Measurements from ENCODE around the gene PHACTR3. TPM values are rescaled to one million over a fixed set of nuclear protein-coding genes. Genes with fewer than 3 reads are reported as not detected.

PHACTR3 gene
- polyA plus RNA-seq, 1 donor, result 8.3 TPM

- H3K27me3 ChIP-seq (ENCODE audit: control insufficient read depth, insufficient read depth, low read length), result peaks cover 57% of the 10 kb centered on the region
- H3K27ac ChIP-seq (ENCODE audit: low read length), result no peak overlapping the region
- WGBS (ENCODE audit: insufficient coverage, low lambda C conversion rate), result no CpG with 5 or more reads among the region's 3 CpGs
- H3K4me1 ChIP-seq (ENCODE audit: control insufficient read depth, insufficient read depth, low read length), result no peaks in the 10 kb centered on the region
- no peaks in the 10 kb centered on the region for H3K9me3 ChIP-seq (ENCODE audit: control insufficient read depth, low read depth, low read length)
- DNase-seq, result no peak
- H3K4me3 ChIP-seq (ENCODE audit: low read length), result no peak overlapping the region
- H3K36me3 ChIP-seq (ENCODE audit: control insufficient read depth, insufficient read depth, low read length), result no peaks in the 10 kb centered on the region
Measured at GRCh38 chr20:59574308-59574707, 30.0 kb upstream of the PHACTR3 start.

- H3K4me3 ChIP-seq (ENCODE audit: low read length), result no peak overlapping the region
- no CpG with 5 or more reads among the region's 5 CpGs for WGBS (ENCODE audit: insufficient coverage, low lambda C conversion rate)
- peaks cover 65% of the 10 kb centered on the region for H3K27me3 ChIP-seq (ENCODE audit: control insufficient read depth, insufficient read depth, low read length)
- no peaks in the 10 kb centered on the region for H3K4me1 ChIP-seq (ENCODE audit: control insufficient read depth, insufficient read depth, low read length)
- no peak for DNase-seq
- no peaks in the 10 kb centered on the region for H3K36me3 ChIP-seq (ENCODE audit: control insufficient read depth, insufficient read depth, low read length)
- no peak overlapping the region for H3K27ac ChIP-seq (ENCODE audit: low read length)
- no peaks in the 10 kb centered on the region for H3K9me3 ChIP-seq (ENCODE audit: control insufficient read depth, low read depth, low read length)
Measured at GRCh38 chr20:59575216-59575615, 29.1 kb upstream of the PHACTR3 start.

- Histone ChIP-seq H3K27ac (ENCODE audit: low read length) (no peak overlapping the region), H3K9me3 (ENCODE audit: control insufficient read depth, low read depth, low read length) (no peaks in the 10 kb centered on the region), H3K4me1 (ENCODE audit: control insufficient read depth, insufficient read depth, low read length) (no peaks in the 10 kb centered on the region), H3K36me3 (ENCODE audit: control insufficient read depth, insufficient read depth, low read length) (no peaks in the 10 kb centered on the region), H3K27me3 (ENCODE audit: control insufficient read depth, insufficient read depth, low read length) (peaks cover 66% of the 10 kb centered on the region), H3K4me3 (ENCODE audit: low read length) (no peak overlapping the region)
- no peak for DNase-seq
- WGBS (ENCODE audit: insufficient coverage, low lambda C conversion rate), result no CpG with 5 or more reads among the region's 1 CpG
Measured at GRCh38 chr20:59575653-59576052, 28.7 kb upstream of the PHACTR3 start.

GRCh38 chr20:59576216-59576953 lies 28.0 kb upstream of the PHACTR3 start:
- no CpG with 5 or more reads among the region's 18 CpGs for WGBS (ENCODE audit: insufficient coverage, low lambda C conversion rate)
- no peak overlapping the region for H3K4me3 ChIP-seq (ENCODE audit: low read length)
- no peaks in the 10 kb centered on the region for H3K4me1 ChIP-seq (ENCODE audit: control insufficient read depth, insufficient read depth, low read length)
- DNase-seq, result no peak
- no peaks in the 10 kb centered on the region for H3K36me3 ChIP-seq (ENCODE audit: control insufficient read depth, insufficient read depth, low read length)
- H3K9me3 ChIP-seq (ENCODE audit: control insufficient read depth, low read depth, low read length), result no peaks in the 10 kb centered on the region
- no peak overlapping the region for H3K27ac ChIP-seq (ENCODE audit: low read length)
- H3K27me3 ChIP-seq (ENCODE audit: control insufficient read depth, insufficient read depth, low read length), result peaks cover 69% of the 10 kb centered on the region

- H3K27me3 ChIP-seq (ENCODE audit: control insufficient read depth, insufficient read depth, low read length), result peaks cover 69% of the 10 kb centered on the region
Measured at GRCh38 chr20:59577037-59577808, 27.1 kb upstream of the PHACTR3 start.

GRCh38 chr20:59577809-59578435 lies 26.4 kb upstream of the PHACTR3 start:
- Histone ChIP-seq H3K36me3 (ENCODE audit: control insufficient read depth, insufficient read depth, low read length) (no peaks in the 10 kb centered on the region), H3K27me3 (ENCODE audit: control insufficient read depth, insufficient read depth, low read length) (peaks cover 69% of the 10 kb centered on the region), H3K4me1 (ENCODE audit: control insufficient read depth, insufficient read depth, low read length) (no peaks in the 10 kb centered on the region), H3K9me3 (ENCODE audit: control insufficient read depth, low read depth, low read length) (no peaks in the 10 kb centered on the region), H3K27ac (ENCODE audit: low read length) (no peak overlapping the region), H3K4me3 (ENCODE audit: low read length) (no peak overlapping the region)
- no CpG with 5 or more reads among the region's 18 CpGs for WGBS (ENCODE audit: insufficient coverage, low lambda C conversion rate)
- DNase-seq, result no peak

More at GRCh38 chr20:59577037-59577808, 27.1 kb upstream of the PHACTR3 start:
- Histone ChIP-seq H3K4me1 (ENCODE audit: control insufficient read depth, insufficient read depth, low read length) (no peaks in the 10 kb centered on the region), H3K36me3 (ENCODE audit: control insufficient read depth, insufficient read depth, low read length) (no peaks in the 10 kb centered on the region), H3K27ac (ENCODE audit: low read length) (no peak overlapping the region), H3K4me3 (ENCODE audit: low read length) (no peak overlapping the region), H3K9me3 (ENCODE audit: control insufficient read depth, low read depth, low read length) (no peaks in the 10 kb centered on the region)
- DNase-seq, result no peak
- no CpG with 5 or more reads among the region's 95 CpGs for WGBS (ENCODE audit: insufficient coverage, low lambda C conversion rate)

- H3K9me3 ChIP-seq (ENCODE audit: control insufficient read depth, low read depth, low read length), result no peaks in the 10 kb centered on the region
- DNase-seq, result no peak
- peaks cover 63% of the 10 kb centered on the region for H3K27me3 ChIP-seq (ENCODE audit: control insufficient read depth, insufficient read depth, low read length)
- no peaks in the 10 kb centered on the region for H3K36me3 ChIP-seq (ENCODE audit: control insufficient read depth, insufficient read depth, low read length)
- H3K27ac ChIP-seq (ENCODE audit: low read length), result no peak overlapping the region
- H3K4me1 ChIP-seq (ENCODE audit: control insufficient read depth, insufficient read depth, low read length), result no peaks in the 10 kb centered on the region
- whole genome bisulfite sequencing (ENCODE audit: insufficient coverage, low lambda C conversion rate), result no CpG with 5 or more reads among the region's 18 CpGs
- no peak overlapping the region for H3K4me3 ChIP-seq (ENCODE audit: low read length)
Measured at GRCh38 chr20:59578436-59579403, 25.6 kb upstream of the PHACTR3 start.

- H3K27ac ChIP-seq (ENCODE audit: low read length), result no peak overlapping the region
- no CpG with 5 or more reads among the region's 12 CpGs for WGBS (ENCODE audit: insufficient coverage, low lambda C conversion rate)
- H3K36me3 ChIP-seq (ENCODE audit: control insufficient read depth, insufficient read depth, low read length), result no peaks in the 10 kb centered on the region
- H3K4me1 ChIP-seq (ENCODE audit: control insufficient read depth, insufficient read depth, low read length), result no peaks in the 10 kb centered on the region
- no peaks in the 10 kb centered on the region for H3K9me3 ChIP-seq (ENCODE audit: control insufficient read depth, low read depth, low read length)
- no peak overlapping the region for H3K4me3 ChIP-seq (ENCODE audit: low read length)
- H3K27me3 ChIP-seq (ENCODE audit: control insufficient read depth, insufficient read depth, low read length), result peaks cover 56% of the 10 kb centered on the region
- no peak for DNase-seq
Measured at GRCh38 chr20:59579404-59580145, 24.8 kb upstream of the PHACTR3 start.

GRCh38 chr20:59580146-59580946 lies 24.0 kb upstream of the PHACTR3 start:
- no peaks in the 10 kb centered on the region for H3K36me3 ChIP-seq (ENCODE audit: control insufficient read depth, insufficient read depth, low read length)
- H3K9me3 ChIP-seq (ENCODE audit: control insufficient read depth, low read depth, low read length), result no peaks in the 10 kb centered on the region
- H3K27ac ChIP-seq (ENCODE audit: low read length), result no peak overlapping the region
- H3K4me3 ChIP-seq (ENCODE audit: low read length), result no peak overlapping the region
- H3K4me1 ChIP-seq (ENCODE audit: control insufficient read depth, insufficient read depth, low read length), result no peaks in the 10 kb centered on the region
- WGBS (ENCODE audit: insufficient coverage, low lambda C conversion rate), result 30% methylated on average over 2 of the region's 8 CpGs
- H3K27me3 ChIP-seq (ENCODE audit: control insufficient read depth, insufficient read depth, low read length), result peaks cover 51% of the 10 kb centered on the region
- no peak for DNase-seq
